GM19099 (cell line): Measurements from ENCODE around the gene TARBP1.

Experiments
- POLR2A ChIP-seq: IDR thresholded peaks from 3 replicates; pipeline ENCODE4 v1.6.1; 2011; ENCODE audit warnings: low read depth; ENCODE audit not compliant: insufficient read length; ENCODE audit errors: extremely low read depth

The TARBP1 gene

DNA sequence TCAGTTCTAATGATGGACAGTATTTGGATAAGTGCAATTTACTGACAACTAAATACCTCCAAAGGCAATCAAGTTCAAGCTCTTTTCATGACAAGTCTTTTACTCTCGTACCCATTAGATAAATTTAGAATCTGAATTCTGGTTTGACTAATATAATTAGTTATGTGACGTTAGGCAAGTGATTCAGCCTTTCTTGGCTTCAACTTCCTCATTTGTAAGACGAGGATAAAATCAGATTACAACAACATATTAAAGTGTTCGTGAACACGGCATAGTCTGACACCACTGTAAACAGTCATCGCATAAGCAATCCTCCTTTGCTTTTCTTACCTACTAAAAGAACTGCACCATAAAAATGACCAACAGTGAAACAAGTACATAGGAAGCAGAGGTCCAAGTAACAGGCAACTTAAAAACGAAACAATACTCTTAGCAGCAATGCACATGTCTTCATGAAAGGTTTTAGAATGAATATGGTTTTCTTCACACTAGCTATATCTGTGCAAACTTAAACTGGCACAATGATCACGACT is 80.1 kb downstream of the TARBP1 start:
- no peak for TF ChIP-seq POLR2A

DNA sequence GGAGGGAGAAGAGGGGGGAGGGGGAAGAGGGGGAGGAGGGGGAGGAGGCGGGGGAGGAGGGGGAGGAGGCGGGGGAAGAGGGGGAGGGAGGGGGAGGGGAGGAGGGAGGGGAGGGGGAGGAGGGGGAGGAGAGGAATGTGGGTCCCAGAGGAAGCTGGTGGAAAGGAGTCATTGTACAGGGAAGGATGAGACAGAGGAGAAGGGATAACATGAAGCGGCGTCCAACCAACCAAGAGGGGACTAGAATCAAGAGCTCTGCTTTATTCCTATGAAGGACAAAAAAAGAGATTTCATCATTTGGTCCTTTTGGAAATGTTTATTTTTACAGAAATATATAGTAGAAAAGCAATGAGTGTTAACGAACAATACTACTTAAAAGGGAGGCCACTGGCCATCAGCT is 81.2 kb downstream of the TARBP1 start:
- no peak for TF ChIP-seq POLR2A

DNA sequence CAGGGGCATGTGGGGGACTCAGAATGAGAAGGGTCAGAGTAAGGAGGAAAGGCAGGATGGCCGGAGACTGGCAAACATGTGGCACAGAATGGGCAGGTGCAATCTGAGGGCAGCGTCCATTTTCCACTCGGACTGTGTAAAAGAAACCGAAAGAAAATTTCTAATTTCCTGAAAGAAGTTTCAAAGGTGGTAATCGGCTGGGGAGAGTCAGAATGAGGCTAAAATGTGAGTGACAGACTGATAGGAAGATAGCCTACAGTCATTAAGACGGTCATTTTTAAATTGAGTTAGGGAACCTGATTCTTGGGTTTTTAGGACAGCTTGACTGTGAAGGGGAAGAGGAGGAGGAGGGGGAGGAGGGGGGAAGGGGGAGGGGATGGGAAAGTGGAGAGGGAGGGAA is 82.1 kb downstream of the TARBP1 start:
- no peak for TF ChIP-seq POLR2A

DNA sequence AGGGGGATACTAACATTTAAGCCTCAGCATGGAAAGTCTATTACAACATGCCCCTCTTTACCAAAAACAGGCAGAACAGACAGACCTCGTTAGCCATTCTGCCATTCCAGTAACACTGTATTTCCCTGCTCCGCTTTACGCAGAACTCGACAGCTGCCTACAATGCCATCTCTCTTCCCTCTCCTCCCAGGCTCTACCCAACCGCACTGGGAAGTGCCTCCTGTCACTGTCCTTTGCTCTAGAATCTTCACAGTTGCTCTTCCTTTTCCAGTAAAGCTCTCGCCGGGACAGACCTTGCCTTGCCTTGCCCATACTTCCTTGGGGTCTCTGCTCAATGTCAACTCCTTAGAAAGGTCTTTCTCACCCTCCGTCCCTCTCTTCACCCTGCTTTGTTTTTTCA is 82.9 kb downstream of the TARBP1 start:
- no peak for TF ChIP-seq POLR2A

DNA sequence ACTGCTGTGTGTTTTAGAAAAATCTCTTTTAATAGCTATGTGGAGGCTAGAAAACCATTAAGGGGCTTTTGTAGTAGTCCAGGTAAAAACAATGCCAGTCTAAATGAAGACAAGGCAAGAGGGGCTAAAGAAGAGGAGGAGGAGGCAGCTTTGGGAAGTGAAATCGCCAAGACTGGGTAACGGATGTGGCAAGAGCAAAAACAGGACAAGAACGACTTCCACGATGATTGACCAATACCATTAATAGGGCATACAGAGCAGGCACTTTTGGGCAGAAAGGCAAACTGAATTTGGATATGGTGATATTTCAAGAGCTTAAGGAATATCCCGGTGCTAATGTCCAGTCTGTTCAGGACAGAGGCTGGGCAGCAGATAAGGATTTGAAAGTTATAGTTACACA is 83.7 kb downstream of the TARBP1 start:
- TF ChIP-seq POLR2A: no peak

DNA sequence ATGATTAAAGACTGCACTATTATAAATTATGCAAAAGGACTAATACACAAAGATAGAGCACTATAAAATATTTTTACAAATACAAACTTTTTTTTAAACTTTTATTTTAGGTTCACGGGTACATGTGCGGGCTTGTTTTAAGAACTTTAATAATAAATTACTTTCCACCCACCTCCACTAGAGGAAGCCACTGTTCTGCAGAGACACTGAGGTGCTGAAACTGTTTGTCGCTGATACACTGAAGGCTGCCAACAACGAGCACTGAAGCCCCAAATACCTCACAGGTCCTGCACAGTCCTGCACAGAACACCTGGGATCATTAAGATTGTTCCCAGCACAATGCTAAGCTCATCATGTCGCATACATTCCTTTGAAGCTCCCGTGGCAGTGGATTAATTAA is 85.8 kb downstream of the TARBP1 start:
- no peak for TF ChIP-seq POLR2A

DNA sequence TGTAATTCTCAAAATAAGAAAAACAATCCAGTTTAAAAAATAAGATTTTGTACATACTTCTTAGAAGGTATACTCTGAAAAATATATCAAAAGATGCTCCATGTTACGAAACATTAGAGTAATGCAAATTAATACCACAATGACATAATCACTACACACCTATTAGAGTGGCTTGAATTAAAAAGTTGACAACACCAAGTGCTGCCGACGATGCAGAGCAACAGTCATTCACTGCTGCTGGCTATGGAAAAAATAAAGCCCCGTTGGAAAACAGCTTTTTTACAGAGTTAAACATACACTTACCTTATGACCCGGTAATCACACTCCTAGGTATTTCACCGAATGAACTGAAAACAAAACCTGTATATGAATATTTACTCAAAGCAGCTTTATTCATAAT is 90.9 kb downstream of the TARBP1 start:
- TF ChIP-seq POLR2A: no peak

DNA sequence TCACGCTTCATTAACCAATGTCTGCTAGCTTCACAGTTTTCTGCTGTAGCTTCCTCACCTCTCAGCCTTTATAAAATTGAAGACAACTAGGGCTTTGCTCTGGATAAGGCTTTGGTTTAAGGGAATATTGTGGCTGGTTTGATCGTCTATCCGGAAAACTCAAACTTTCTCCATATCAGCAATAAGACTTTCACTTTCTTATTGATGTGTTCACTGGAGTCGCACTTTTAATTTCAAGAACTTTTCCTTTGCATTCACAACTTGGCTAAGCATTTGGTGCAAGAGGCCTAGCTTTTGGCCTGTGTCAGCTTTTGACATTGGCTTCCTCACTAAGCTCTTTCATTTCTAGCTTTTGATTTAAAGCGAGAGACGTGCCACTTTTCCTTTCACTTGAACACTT is 92.9 kb downstream of the TARBP1 start:
- no peak for TF ChIP-seq POLR2A

DNA sequence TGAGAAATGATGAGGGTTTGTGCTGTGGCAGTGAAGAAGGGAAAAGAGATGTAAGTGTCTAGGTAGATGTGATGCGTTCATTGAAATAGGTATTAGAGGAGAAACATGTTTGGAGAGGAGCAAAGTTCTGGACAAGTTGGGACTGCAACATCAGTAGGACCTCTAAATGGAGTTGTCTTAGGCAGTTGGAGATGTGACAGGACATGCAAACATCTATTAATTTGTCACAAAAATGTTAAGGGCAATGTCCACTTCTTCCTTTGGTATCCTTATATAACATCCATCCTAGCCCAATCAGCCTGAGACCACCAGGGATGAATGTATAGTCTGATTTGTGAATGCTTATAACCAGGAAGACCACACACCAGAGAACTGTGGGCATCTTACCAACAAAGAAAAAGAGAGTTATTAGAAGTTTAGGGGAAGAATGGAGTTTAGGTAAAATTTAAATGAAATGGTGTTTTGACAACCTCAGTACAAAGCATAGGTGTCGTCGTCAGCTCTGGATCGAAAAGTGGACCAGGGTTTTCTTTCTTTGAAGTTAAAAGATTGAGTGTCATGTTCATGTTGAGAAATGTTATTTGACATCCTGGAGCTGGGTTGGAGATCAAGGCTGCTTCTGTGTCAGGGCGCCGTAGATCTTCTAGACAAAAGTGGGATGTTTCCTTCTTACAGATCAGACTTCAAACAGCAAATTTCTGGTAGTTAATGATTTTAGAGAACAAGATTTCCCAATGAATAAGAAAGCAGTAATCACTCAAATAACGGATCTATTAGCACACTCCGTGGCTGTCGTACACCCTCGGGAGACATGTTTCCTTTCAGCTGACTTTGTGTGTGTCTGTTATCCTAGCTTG is 97.1 kb downstream of the TARBP1 start:
- TF ChIP-seq POLR2A: no peak

DNA sequence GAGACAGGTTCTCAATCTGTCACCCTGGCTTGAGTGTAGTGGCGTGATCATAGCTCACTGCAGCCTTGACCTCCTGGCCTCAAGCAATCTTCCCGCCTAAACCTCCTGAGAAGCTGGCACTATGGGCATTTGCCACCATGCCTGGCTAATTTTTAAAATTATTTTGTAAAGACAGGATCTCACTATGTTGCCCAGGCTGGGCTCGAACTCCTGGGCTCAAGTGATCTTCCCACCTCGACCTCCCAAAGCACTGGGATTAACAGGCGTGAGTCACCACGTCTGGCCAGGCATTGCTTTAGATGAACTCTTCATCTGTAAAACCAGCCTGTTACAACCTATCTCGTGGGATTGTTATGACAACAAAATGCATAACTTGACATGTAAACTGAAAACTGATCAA is 103.3 kb downstream of the TARBP1 start:
- no peak for TF ChIP-seq POLR2A

DNA sequence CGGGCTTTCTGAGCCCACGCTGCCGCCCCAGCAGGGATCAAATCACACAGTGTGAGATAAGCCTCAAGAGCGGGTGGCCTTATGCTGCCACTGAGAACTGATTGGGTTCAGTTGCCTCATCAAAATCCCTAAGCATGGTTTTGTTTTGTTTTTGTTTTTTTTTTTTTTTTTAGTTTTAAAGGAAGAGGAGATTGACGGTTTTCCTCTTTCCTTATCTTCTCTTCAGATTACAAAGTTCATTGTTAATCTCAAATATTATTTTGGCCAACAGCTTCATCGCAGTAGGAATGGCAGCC is 105.1 kb downstream of the TARBP1 start:
- no peak for TF ChIP-seq POLR2A

DNA sequence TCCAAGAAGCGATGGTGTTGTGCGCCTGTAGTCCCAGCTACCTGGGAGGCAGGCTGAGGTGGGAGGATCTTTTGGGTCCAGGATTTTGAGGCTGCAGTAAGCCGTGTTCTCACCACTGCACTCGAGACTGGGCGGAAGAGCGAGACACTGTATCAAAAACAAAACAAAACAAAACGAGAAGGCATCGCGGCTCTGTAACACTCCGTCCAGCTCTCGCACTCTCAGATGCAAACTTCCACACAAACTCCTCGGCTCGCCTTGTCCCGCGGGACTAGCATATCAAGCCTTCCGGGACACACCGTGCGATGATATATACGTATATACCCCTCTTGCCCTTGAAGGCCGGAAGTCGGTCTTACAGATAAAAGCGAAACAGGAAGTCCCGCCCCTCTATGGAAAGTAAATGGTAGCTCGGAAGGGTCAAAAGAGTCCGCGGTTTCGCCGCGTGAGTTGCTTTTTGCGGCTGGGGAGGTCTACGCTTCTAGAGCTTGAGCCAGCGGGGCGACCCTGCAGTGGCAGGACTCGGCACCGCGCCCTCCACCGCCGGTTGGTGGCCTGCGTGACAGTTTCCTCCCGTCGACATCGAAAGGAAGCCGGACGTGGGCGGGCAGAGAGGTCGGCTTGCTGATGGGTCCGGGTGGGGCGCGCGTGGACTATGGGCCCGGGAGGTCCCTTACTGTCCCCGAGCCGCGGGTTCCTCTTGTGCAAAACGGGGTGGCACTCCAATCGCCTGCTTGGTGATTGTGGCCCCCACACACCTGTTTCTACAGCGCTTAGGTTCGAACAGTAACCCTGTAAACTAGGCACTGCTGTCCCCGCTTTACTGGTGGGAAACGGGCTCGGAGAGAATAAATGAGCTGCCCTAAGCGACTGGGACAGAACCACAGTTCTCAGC is 105.7 kb downstream of the TARBP1 start, which contains the start of gene COA6:
COA6 (plus strand) TSS at position 393 of the 895 bp plus-strand sequence; CDS start at position 404, 11 bp downstream.
- TF ChIP-seq POLR2A: peak; percentile 96

DNA sequence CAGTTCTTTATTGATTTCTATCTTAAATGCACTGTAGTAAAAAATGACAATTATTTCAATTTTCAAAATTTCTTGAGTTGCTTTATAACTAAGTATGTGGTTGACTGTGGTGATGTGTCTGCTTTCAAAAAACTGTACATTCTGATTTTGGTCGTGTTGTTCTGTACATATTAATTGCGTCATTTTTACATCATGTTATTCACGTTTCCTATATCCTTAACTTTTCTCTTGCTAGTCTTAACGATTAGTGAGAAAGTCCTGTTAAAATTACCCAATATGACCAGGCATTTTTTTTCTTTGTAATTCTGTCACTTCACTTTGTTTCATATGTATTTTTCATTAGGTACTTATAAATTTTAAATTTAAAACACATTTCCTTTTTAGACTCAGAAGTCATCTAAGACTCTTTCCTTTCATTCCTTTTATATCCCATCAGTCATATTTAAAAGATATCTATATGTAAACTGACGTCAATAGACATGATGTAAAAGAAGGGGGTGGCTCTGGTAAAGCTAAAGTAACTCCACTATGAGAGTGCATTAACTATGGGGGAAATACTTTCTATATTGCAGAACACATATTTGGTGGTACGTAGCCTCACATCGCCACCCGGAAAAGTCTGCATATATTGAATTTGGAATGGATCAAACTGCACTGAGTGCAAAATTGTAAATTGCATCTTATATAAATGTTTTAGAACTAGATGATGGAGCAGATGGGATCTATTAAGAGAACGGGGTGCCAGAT is 106.8 kb downstream of the TARBP1 start:
- no peak for TF ChIP-seq POLR2A

DNA sequence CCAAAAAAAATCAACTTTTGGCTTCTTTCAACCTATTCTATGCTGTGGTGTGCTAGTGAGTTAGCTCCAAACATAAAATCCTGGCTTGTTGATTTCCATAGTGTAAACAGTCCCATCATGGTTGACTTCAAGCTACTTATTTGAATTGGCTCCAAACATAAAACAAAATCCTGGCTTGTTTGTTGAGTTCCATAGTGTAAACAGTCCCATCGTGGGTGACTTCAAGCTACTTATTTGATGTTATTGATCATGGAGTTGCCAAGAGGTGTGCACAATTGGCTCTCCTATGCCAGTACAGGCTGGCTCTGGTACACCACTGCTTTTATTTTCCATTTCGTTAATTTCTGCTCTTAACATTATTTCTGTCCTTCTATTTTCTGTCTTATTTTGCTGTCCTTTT is 107.6 kb downstream of the TARBP1 start:
- no peak for TF ChIP-seq POLR2A

DNA sequence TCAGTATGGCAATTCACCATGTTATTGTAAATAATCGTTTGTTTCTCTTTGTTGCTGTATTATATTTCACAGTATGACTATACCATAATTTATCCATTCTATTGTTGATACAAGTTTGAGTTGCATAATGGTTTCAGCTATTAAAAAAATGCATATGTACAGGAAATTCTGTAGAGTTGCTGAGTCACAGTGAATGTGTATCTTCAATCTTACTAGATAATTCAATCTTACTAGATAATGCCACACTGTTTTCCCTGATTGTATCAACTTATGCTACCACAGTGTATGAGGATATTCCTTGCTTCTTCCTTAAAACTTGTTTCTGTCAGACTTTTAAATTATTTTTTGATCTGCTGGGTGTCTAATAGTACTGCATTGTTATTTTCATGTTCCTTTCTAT is 109.2 kb downstream of the TARBP1 start:
- TF ChIP-seq POLR2A: no peak
